HG03354 (cell line): ENCODE results near the gene TPMT.
"Not testable (repeated sequence)": the region's sequence is repeated elsewhere in the genome, so short reads cannot be mapped to it uniquely, and the experiment has no call there.

Source experiments
- ATAC-seq: cut with Tn5 transposase; IDR thresholded peaks from one replicate; pipeline ENCODE4 v1.9.1; 2021; ENCODE audit warnings: mild to moderate bottlenecking; ENCODE audit not compliant: unreplicated experiment, poor library complexity, severe bottlenecking

Gene TPMT

DNA sequence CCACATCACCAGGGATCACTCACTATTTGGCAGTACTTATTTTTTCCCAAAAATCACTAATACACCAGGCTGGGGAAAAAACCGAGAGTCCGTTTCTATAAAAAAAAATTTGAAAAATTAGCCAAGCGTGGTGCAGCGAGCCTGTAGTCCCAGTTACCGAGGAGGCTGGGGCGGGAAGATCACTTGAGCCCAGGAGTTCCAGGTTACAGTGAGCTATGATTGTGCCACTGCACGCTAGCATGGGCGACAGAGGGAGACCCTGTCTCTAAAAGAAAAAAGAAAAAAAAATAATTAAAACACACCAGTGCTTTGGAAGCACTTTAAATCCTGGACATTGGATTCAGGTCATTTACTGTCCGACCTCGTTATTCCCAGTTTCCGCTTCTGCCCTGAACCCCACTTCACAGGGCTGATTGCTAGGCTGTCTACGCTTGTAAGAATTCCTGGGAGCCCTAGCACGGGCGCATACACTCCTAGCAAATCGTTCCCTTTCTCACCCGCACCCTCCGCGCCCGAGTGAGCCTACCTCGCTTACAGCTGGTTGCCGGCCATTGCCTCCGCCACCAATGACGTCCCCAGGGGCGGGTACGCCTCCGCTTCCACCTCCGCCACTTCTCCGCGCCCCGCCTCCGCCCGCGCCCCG lies at the start of gene TPMT:
Gene TPMT, minus strand, starts transcription at position 571 of the 643 bp plus-strand sequence. CDS start 5,950 bp downstream, outside the sequence.
- peak; percentile 69 for ATAC-seq

DNA sequence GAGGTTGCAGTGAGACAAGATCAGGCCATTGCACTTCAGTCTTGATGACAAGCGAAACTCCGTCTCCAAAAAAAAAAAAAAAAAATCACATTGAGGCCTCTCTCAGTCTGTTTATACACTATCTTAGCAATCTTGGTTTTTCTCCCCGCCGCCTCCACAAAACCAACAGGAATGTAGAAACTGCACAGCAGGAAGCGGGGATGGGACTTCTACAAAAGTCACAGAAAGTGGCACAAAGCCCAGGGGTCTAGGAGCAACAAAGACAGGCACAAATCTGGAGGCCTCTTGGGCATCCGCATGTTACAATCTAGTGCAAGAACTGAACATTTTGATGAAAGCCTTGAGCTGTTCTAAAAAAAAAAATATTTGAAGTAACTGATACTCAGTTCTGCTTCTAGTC lies 48.9 kb upstream of the TPMT start:
- ATAC-seq, result no peak

DNA sequence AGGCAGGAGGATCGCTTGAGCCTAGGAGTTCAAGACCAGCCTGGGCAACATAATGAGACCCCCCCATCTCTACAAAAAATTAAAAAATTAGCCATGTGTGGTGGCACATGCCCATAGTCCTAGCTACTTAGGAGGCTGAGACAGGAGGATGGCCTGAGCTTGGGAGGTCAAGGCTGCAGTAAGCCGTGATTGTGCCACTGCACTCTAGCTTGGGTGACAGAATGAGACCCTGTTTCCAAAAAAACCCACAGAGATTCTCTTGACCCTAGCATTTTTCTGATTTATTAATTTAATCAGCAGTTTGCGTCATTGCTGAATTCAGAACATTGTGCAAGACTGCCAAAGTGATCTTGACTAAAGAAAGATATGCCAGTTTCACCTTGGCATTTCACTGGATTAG lies 37.1 kb upstream of the TPMT start:
- ATAC-seq, result no peak

DNA sequence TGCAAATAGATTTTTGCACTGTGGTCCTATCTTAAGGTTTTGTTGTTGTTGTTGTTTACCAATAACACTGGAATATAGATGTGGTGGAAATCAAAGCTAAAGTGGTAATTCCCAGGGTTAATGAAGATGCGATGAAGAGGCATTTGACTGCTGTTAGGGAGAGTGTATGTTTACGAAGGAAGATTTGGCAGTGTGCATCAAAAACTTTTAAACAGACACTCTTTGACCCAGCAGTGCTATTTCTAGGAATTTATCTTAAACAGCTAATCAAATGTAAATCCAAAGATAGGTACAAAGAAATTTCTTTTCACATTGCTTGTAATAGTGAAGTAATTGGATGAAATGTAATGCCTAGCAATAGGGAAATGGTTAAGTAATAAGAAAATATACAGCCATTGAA lies 34.3 kb upstream of the TPMT start:
- no peak for ATAC-seq

DNA sequence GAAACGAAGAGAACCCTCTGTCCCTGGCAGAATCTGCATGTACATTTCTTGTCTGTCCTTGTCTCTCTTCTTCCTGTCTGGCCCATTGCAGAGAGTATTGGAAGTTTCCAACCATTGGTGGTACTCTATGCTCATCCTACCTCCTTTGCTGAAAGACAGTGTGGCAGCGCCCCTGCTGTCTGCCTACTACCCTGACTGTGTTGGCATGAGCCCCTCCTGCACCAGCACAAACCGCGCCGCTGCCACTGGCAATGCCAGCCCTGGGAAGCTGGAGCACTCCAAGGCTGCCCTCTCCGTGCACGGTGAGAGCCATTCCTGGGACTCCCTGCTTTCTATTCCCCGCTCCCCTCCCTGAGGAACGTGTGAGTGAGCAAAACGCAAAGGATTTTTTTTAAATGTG lies 32.8 kb upstream of the TPMT start:
- ATAC-seq, result no peak

DNA sequence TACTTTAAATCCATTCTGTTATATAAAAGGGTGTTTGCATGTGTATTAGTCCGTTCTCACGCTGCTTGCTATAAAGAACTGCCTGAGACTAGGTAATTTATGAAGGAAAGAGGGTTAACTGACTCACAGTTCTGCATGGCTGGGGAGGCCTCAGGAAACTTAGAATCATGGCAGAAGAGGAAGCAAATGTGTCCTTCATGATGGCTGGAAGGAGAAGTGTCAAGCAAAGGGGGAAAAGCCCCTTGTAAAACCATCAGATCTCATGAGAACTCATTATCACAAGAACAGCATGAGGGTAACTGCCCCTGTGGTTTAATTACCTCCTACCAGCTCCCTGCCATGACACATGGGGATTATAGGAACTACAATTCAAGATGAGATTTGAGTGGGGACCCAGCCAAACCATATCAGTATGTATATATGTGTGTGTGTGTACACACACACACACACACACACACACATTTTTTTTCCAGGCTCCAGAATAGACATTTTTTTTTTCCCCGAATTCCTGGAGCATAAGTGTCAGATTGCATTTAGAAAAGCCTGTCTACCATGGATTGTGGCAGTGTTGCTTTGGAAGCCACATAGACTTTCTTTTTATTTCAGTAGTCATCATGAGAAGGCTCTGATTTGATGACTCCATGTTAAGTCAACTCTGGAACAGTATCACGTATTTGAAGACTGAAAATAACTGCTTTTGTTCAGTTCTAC lies 31.8 kb upstream of the TPMT start:
- no peak for ATAC-seq

DNA sequence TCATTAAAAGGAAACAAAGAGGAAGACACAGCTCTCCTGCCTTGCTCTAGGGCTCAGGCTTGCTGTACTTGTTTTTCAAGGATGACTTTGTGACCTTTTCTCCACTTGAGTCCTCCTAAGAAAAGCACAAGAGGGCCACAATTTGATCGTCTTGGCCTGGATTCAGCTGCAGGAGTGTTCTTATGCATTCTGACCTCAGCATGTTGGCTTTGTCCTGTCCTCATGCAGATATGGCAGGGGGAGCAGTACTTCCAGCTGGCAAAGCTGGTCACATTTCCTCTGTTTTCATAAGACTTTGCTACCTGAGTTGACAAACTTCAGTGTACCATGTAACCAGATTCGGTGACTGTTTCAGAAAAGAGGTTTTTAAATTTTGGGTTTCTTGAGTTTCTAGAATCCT lies 31.2 kb upstream of the TPMT start:
- no peak for ATAC-seq

DNA sequence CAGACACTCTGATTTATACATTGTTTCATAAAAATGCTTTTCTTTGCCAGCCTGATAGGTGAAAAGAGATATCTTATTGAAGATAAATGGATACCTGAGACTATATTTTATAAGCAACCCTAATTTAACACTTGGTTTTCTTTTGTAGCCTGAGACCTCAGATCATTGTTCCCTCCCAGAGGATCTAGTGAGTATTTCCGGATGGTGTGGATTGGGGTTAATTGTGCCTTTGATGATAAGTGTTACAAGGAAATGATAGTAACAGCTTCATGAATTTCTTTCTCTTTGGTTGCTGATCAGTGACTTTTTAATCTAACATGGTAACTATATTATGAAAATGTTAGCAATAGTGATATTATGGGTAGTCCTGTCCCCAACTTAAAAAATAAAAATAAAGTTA lies 30.7 kb upstream of the TPMT start:
- no peak for ATAC-seq

DNA sequence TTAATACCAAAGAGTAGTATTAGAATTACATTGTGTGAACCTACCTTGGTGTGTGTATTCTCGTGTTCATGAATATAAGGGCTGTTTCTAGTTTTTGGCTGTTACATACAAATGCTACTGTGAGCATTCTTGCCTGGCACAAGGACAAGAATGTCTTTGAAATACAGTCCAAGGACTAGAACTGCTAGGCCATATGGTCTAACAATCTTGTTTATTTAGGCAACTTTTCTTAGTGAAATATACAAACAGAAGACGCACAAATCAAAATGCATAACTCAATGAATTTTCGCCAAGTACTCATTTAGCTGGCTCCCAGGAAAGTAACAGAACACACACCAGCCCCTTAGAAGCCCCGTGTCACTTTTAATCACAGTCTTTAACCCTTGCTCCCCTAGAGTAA lies 28.9 kb upstream of the TPMT start:
- no peak for ATAC-seq

DNA sequence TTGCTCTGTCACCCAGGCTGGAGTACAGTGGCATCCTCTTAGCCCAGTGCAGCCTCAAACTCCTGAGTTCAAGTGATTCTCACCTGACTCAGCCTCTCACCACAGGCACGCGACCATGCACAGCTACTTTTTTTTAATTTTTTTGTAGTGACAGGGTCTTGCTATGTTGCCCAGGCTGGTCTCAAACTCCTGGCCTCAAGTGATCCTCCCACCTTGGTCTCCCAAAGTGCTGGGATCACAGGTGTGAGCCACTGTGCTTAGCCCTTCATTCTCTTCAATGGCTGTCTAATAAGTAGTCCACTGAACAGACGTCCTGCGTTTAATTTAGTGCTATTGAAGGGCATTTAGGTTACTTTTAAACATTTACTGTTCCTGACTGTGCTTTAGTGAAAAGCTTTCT lies 27.7 kb upstream of the TPMT start:
- ATAC-seq, result no peak

DNA sequence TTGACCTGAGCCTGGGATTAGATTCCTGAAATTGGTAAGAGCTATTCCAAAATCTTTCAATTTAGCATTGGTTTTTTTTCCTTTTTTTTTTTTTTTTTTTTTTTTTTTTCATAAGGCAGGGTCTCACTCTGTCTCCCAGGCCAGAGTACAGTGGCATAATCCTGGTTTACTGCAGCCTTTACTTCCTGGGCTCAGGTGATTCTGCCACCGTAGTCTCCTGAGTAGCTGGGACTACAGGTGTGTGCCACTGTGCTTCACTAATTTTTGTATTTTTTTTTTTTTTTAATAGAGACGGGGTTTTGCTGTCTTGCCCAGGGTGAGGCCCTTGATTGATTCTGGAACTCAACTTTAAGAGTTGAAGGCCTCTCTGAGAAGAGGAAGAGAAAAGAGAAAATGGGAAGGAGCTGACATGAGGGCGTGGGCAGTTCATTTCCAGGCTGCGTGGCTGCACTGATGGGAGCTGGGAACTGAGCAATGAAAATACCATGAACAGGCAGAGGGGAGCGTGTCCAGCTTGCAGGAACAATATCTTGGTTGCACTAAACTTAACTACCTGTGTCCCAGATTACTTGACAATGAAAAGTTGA lies 25.0 kb upstream of the TPMT start:
- ATAC-seq, result no peak

DNA sequence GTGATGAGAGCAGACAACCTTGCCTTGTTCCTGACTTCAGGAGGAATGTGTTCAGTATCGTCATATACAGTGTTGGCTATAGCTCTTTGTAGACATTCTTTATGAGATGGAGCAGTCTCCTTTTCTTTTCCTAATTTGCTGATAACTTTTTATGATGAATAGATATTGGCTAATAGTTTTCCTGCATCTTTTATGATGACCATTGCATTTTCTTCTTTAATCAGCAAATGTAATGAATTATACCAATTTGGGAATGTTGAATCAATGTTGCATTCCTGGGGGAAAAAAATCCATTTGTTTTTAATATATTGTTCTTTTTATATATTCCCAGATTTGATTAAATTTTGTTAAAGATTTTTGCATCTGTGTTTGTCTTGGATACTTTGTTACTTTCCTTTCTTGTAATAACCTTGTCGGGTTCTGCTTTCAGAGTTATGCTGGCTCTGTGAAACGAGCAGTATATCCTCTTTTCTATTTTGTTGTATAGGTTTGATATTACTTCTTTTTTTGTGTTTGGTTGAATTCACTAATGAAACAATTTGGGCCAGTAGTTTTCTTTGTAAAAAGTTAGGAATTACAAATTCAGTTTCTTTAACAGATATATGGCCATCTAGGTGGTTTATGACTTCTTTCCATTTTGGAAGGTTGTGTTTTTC lies 24.2 kb upstream of the TPMT start:
- no peak for ATAC-seq

DNA sequence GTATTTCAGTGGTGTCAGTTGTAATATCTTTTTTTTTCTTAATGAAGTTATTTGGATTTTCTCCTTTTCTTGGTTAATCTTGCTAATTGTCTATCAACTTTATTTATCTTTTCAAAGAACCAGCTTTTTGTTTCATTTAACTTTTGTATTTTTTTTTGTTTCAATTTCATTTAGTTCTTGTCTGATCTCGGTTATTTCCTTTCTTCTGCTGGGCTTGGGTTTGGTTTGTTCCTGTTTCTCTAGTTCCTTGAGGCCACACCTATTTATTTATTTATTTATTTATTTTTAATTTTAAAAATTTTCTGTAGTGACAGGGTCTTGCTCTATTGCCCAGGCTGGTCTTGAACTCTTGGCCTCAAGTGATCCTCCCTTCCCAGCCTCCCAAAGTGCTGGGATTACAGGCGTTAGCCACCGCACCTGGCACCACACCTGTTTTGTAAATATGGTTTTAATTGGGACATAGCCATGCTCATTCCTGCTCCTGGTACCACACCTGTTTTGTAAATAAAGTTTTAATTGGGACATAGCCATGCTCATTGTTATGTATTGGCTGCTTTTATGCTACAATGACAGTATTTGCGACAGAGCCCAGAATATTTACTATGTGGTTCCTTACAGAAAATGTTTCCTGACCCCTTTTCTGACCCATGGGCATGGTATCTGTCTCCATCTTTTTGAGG lies 22.5 kb upstream of the TPMT start:
- ATAC-seq, result no peak

DNA sequence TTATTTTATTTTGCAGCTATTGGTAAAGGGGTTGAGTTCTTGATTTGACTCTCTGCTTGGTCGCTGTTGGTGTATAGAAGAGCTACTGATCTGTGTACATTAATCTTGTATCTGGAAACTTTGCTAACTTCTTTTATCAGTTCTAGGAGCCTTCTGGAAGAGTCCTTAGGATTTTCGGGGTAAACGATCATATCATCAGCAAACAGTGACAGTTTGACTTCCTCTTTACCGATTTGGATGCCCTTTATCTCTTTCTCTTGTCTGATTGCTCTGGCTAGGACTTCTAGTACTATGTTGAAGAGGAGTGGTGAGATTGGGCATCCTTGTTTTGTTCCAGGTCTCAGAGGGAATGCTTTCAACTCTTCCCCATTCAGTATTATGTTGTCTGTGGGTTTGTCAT lies 21.3 kb upstream of the TPMT start:
- not testable (repeated sequence) for ATAC-seq

DNA sequence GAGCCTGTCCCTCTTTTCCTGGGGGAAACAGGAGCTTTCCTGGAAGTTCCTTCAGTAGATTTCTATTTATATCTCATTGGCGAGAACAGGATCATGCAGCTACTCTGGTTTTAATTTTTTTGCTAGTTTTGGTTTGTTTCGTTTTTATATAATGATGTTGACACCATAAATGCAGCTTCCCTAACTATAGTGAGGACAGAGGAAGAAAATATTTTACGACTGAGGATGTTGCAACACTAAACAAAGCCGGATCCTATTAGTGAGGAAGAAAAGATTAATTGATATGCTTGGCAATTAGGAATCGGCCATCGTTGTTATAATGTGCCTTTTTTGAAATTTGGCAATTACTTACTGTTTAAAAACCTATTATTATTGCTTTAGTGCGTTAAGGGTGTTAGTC lies 17.0 kb upstream of the TPMT start:
- ATAC-seq, result no peak

DNA sequence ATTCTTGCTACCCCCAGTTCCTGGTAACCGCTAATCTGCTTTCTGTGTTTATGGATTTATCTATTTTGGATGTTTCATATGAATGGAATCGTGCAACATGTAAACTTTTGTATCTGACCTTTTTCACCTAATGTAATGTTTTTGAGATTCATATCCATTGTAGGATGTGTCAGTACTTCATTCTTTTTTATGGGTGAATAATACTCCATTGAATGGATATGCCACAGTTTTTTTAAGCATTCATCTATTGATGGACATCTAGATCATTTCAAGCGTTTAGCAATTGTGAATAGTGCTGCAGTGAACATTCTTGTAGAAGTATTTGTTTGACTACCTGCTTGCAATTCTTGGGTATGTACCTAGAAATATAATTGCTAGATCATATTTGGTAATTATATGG lies 13.4 kb upstream of the TPMT start:
- no peak for ATAC-seq

DNA sequence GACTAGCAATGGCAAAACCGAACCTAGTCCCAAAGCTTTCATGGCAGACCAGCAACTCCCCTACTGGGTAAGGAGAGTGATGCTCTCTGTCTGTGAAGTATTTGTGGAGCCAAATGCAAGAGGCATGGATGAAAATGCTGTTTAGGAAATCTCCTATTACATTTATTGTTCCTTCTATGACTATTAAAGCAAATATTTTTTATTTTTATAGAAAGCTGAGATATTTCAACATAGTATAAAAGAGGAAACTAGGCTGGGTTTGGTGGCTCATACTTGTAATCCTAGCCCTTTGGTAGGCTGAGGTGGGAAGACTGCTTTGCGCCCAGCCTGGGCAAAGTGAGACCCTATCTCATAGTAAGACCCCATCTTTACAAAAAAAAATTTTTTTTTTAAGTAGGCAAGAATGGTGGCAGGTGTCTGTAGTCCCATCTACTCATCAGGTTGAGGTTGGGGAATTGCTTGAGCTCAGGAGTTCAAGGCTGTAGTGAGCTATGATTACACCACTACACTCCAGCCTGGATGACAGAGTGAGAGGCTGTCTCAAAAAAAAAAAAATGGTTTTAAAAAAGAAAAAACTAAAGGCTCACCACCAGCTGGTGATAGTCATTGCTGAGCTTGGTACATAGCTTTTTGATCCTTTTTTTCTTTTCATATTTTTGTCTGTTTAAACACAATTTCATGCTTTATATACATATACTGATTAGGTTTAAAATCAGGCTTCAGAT lies 11.6 kb upstream of the TPMT start:
- ATAC-seq, result no peak

DNA sequence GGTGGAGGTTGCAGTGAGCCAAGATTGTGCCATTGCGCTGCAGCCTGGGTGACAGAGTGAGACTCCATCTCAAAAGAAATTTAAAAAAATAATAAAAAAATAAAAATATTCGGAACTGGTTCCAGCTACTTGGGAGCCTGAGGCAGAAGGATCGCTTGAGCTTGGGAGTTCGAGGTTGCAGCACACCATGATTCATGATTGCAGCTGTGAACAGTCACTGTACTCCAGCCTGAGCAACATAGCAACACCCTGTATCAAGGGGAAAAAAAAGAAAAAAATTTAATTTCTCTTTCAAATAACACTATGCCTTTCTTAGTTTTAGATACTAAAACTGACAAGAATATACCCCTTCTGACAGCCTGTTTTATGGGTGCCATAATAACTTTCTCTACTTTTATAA lies 10.9 kb upstream of the TPMT start:
- ATAC-seq, result no peak

DNA sequence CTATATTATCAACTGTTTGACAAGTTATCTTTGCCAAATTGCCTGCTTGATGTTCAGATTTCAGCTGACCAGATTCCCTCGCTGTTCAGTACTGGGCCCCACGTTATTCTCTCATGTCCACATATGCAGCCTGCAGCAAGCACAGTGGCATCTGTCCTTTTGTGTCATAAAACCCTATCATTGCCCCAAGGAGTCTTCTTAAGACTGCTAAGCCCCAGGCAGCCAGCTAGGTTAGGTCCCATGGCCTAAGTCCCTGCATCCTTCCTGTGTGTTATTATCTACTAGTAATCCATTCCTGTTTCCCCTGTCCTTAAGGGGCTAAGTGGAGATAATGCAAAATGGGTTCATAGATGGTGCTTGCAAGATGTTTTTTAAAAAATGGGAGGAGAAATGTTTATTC lies 7.5 kb upstream of the TPMT start:
- no peak for ATAC-seq

DNA sequence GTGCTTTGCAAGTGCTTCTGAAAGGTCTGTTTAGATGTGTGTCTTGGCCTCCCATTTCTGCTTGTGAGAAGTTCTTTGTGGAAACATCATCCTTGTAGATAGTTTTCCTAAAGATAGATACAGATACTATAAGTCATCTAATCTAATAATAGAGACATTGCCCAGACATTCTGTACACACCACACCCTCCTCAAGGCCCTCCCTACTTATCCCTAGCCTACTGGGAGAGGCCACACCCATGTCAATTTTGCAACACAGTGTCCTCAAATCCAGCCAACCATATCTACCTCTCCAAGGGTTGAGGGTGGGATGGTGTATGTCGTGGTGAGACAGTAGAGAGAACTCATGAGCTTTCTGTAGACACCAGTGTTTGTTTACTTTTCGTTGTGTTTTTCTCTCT lies 6.6 kb upstream of the TPMT start:
- ATAC-seq, result no peak
